ENCODE results near the gene EBLN2.

EBLN2 gene

GRCh38 chr3:73108750-73109149, 47.3 kb downstream of the EBLN2 start:
- no peak for DNase-seq

- DNase-seq, result no peak
These were observed 49.1 kb downstream of the EBLN2 start for GRCh38 chr3:73110530-73110929.

Data from activated gamma-delta T cell treated with Interleukin-2 at 50 U/mL for 16 hours (primary cell).